Neuronal stem cell (in vitro differentiated cells): ENCODE measurements around the gene STARD13. TPM values are rescaled to one million over a fixed set of nuclear protein-coding genes. Genes with fewer than 3 reads are reported as not detected.
A peak's percentile ranks its signal among the peaks of the same experiment; 100 is the strongest.

Source experiments
- DNase-seq: peaks from one replicate; pipeline ENCODE4 v3.0.0-alpha.2; 2013; ENCODE audit warnings: low spot score
- H2AFZ ChIP-seq: one replicate; pipeline ENCODE4 v1.6.1; 2013; ENCODE audit warnings: mild to moderate bottlenecking, low read length, inconsistent platforms
- H2AK5ac ChIP-seq: 2 replicates; pipeline ENCODE4 v1.6.1; 2013; ENCODE audit warnings: low read depth, mild to moderate bottlenecking, inconsistent platforms, low read length, moderate library complexity, mixed read lengths
- H2BK120ac ChIP-seq: 2 replicates; pipeline ENCODE4 v1.6.1; 2013; ENCODE audit warnings: low read depth, mild to moderate bottlenecking, inconsistent platforms, low read length, moderate library complexity, mixed read lengths
- H2BK12ac ChIP-seq: one replicate; pipeline ENCODE4 v1.6.1; 2013; ENCODE audit warnings: low read length, inconsistent platforms
- H2BK15ac ChIP-seq: 2 replicates; pipeline ENCODE4 v1.6.1; 2013; ENCODE audit warnings: mild to moderate bottlenecking, low read length, inconsistent platforms, mixed read lengths
- H2BK5ac ChIP-seq: one replicate; pipeline ENCODE4 v1.6.1; 2013; ENCODE audit warnings: inconsistent platforms, mild to moderate bottlenecking, low read length, moderate library complexity
- H3K14ac ChIP-seq: one replicate; pipeline ENCODE4 v1.6.1; 2013; ENCODE audit warnings: low read length, inconsistent platforms
- H3K18ac ChIP-seq: 2 replicates; pipeline ENCODE4 v1.6.1; 2013; ENCODE audit warnings: low read length, inconsistent platforms
- H3K23ac ChIP-seq: 2 replicates; pipeline ENCODE4 v1.6.1; 2013; ENCODE audit warnings: low read depth, mild to moderate bottlenecking, mixed read lengths, low read length, inconsistent platforms; ENCODE audit not compliant: poor library complexity
- H3K27ac ChIP-seq: replicated peaks from 3 replicates; pipeline ENCODE4 v1.5.1; 2013; ENCODE audit warnings: low read length, inconsistent platforms
- H3K27me3 ChIP-seq, 3 experiments: 2 replicates each; pipeline ENCODE4 v1.6.1; 2013; ENCODE audit warnings: low read length in 3 of 3, mild to moderate bottlenecking in 2 of 3, inconsistent platforms in 1 of 3, low read depth in 1 of 3, mixed read lengths in 1 of 3, moderate library complexity in 1 of 3; ENCODE audit not compliant: control insufficient read depth in 3 of 3, insufficient read depth in 3 of 3
- H3K36me3 ChIP-seq, 2 donors: replicated peaks in 1 of 2; 2 replicates each; pipeline ENCODE4 v1.6.1; 2013; ENCODE audit warnings: low read length in 2 of 2; ENCODE audit not compliant: control insufficient read depth in 2 of 2, insufficient read depth in 2 of 2
- H3K4ac ChIP-seq: 2 replicates; pipeline ENCODE4 v1.6.1; 2013; ENCODE audit warnings: inconsistent platforms, mild to moderate bottlenecking, low read length, moderate library complexity
- H3K4me1 ChIP-seq, 2 donors: 1 replicate in 1 of 2; 2 replicates in 1 of 2; pipeline ENCODE4 v1.6.1; 2013; ENCODE audit warnings: low read length in 2 of 2, low read depth in 1 of 2; ENCODE audit not compliant: control insufficient read depth in 2 of 2, insufficient read depth in 1 of 2
- H3K4me2 ChIP-seq: one replicate; pipeline ENCODE4 v1.6.1; 2013; ENCODE audit warnings: mild to moderate bottlenecking, low read length, inconsistent platforms; ENCODE audit not compliant: insufficient read depth, poor library complexity, severe bottlenecking
- H3K4me3 ChIP-seq, 2 donors: 2 replicates each; pipeline ENCODE4 v1.5.1; 2013; ENCODE audit warnings: low read length in 2 of 2, mild to moderate bottlenecking in 2 of 2, inconsistent platforms in 1 of 2, moderate library complexity in 1 of 2
- H3K79me1 ChIP-seq: one replicate; pipeline ENCODE4 v1.6.1; 2013; ENCODE audit warnings: low read depth, mild to moderate bottlenecking, inconsistent platforms, low read length, moderate library complexity
- H3K9ac ChIP-seq: one replicate; pipeline ENCODE4 v1.6.1; 2013; ENCODE audit warnings: mild to moderate bottlenecking, low read depth, low read length, inconsistent platforms; ENCODE audit not compliant: poor library complexity
- H3K9me3 ChIP-seq, 2 donors: replicated peaks in 1 of 2; 2 replicates each; pipeline versions ENCODE3 to v1.6.1; 2013; ENCODE audit warnings: low read length in 2 of 2, mild to moderate bottlenecking in 2 of 2, inconsistent platforms in 1 of 2, low read depth in 1 of 2, mixed read lengths in 1 of 2, moderate library complexity in 1 of 2; ENCODE audit not compliant: control insufficient read depth in 2 of 2, insufficient read depth in 1 of 2
- H4K8ac ChIP-seq: one replicate; pipeline ENCODE4 v1.6.1; 2013; ENCODE audit warnings: low read depth, mild to moderate bottlenecking, inconsistent platforms, low read length, moderate library complexity
- H4K91ac ChIP-seq: one replicate; pipeline ENCODE4 v1.6.1; 2013; ENCODE audit warnings: low read length, low read depth, mild to moderate bottlenecking, inconsistent platforms; ENCODE audit not compliant: poor library complexity
- WGBS, 2 donors: extraction: QIAGEN DNeasy Blood & Tissue Kit; methylation state at CpG; one replicate each; pipeline ENCODE4 v1.1.7; 2013; ENCODE audit warnings: missing lambda C conversion rate in 2 of 2, mixed read lengths in 1 of 2; ENCODE audit not compliant: insufficient read length in 2 of 2, insufficient replicate concordance in 1 of 2; ENCODE audit errors: extremely low coverage in 2 of 2; 5-methylcytosine and 5-hydroxymethylcytosine counted together
- polyA plus RNA-seq, 2 experiments: library from polyadenylated mRNA; stranded (reverse); fragments of 200-250 nt; gene quantifications; one replicate each; pipeline ENCODE4 v1.2.3, GENCODE V29; 2013

The STARD13 gene
- 1.4 TPM for polyA plus RNA-seq (2013, experiment 1 of 2)
- polyA plus RNA-seq (2013, experiment 2 of 2) = 1.4 TPM

DNA sequence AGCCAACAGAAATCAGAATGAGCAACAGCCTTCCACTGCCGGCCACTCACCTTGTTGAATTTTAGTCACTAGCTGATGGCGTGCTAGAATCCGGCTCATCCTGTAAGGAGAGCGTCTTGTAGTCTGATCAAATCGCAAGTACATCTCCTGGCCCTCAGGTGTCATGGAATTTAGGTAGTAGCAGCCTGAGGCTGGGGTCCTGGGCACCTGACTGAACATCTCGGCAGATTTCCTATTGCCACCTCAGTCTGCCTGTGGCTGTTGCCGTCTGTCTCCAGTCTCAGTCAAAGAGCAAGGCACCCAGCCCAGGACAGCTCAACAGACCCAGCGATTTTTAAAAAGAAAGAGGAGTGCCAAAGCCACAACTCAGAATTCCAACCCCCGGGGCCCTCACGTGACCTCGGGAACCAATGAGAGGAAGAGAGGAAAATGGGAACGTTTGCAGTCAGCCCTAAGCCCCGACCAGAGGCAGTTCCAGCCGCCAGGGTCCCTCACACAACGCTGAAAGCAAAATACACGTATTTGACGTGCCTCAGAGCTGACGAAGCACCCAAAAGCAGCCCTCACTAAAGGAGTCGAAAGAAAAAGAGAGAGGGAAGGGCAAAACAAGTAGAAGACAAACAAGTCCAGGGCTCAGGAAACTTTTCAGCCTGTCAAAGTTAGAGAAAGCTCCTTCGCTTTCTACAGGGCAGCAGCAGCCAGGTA, at the start of gene STARD13:
Gene STARD13 (minus strand): TSS at position 336 of the 705 bp plus-strand sequence. CDS start 117 bp downstream, at position 219.
- no CpG with 5 or more reads among the region's 20 CpGs for WGBS, 2 donors
- Histone ChIP-seq H3K36me3 (no peaks in the 10 kb centered on the region), H3K27me3 (no peaks in the 10 kb centered on the region), H2BK5ac (no peak within 1 kb of the TSS), H3K23ac (no peak within 1 kb of the TSS), H3K4me3 (peak within 1 kb of the TSS; percentile 56 to 69), H2AFZ (peak within 1 kb of the TSS; percentile 93), H2BK12ac (no peak within 1 kb of the TSS), H3K9me3 (no peaks in the 10 kb centered on the region), H3K4ac (no peak within 1 kb of the TSS), H2BK120ac (no peak within 1 kb of the TSS), H4K91ac (no peak within 1 kb of the TSS), H3K4me1 (peaks cover 2% of the 10 kb centered on the region in 2 donors), H3K27ac (peak within 1 kb of the TSS; percentile 52), H3K14ac (no peak within 1 kb of the TSS), H3K9ac (no peak within 1 kb of the TSS), H2AK5ac (no peak within 1 kb of the TSS), H3K18ac (peak within 1 kb of the TSS; percentile 31), H3K4me2 (peak within 1 kb of the TSS; percentile 84), H2BK15ac (no peak within 1 kb of the TSS), H4K8ac (no peak within 1 kb of the TSS), H3K79me1 (no peaks in the 10 kb centered on the region)
- peak; percentile 78 for DNase-seq

DNA sequence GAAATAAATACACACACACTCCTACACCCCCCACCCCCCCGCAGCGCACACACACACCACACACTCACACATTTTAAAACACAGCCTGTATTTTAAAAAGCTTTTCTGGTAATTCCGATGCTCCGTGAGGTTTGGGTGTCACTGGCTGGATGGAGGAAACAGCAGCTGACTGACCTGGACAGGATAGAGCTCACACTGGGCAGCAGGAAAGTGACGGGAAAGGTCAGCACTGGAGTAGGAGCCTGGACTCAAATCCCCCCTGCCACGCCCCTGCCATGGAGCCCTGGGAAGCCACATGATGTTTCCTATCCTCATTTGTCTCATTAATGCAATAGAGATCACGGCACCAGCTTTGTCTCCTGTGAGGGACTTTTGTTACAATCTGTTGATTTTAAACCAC, 49.3 kb upstream of the STARD13 start:
- no peaks in the 10 kb centered on the region for H3K36me3 ChIP-seq
- no peak overlapping the region for H2AK5ac ChIP-seq
- no CpG with 5 or more reads among the region's 7 CpGs for WGBS, 2 donors
- no peak overlapping the region for H3K9ac ChIP-seq
- H3K4ac ChIP-seq = no peak overlapping the region
- H2BK120ac ChIP-seq = no peak overlapping the region
- H2BK15ac ChIP-seq = no peak overlapping the region
- peaks cover 0 to 2% of the 10 kb centered on the region in 2 donors for H3K4me1 ChIP-seq
- H3K9me3 ChIP-seq = no peaks in the 10 kb centered on the region
- no peak overlapping the region for H2AFZ ChIP-seq
- H3K79me1 ChIP-seq = no peaks in the 10 kb centered on the region
- H4K91ac ChIP-seq = no peak overlapping the region
- no peak for DNase-seq
- no peak overlapping the region for H3K23ac ChIP-seq
- H3K27me3 ChIP-seq = no peaks in the 10 kb centered on the region
- H3K4me3 ChIP-seq = no peak overlapping the region
- no peak overlapping the region for H4K8ac ChIP-seq
- no peak overlapping the region for H3K27ac ChIP-seq
- no peak overlapping the region for H3K14ac ChIP-seq
- H2BK5ac ChIP-seq = no peak overlapping the region
- no peak overlapping the region for H2BK12ac ChIP-seq
- no peak overlapping the region for H3K18ac ChIP-seq
- no peak overlapping the region for H3K4me2 ChIP-seq

DNA sequence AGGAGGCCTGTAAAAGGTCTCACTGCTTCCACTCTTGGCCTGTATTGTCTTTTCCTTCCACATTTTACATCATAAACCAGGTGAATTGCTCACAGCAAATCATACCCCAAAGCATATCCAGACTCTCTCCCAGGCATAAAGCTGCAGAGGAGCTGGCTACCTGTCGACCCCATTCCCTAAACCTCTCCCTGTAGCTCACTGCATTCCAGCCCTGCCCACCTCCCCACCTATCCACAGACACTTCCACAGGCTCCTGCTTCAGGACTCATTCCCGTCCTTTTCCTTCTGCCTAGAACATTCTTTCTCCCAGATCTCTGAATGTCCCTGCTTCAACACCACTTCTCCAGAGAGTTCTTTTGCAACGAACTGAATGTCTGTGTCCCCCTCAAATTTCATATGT, 46.4 kb upstream of the STARD13 start:
- Histone ChIP-seq H4K8ac (no peak overlapping the region), H3K9ac (no peak overlapping the region), H3K4me2 (no peak overlapping the region), H2AFZ (no peak overlapping the region), H2BK12ac (no peak overlapping the region), H2BK5ac (no peak overlapping the region), H3K23ac (no peak overlapping the region), H3K18ac (no peak overlapping the region), H3K14ac (no peak overlapping the region), H2BK15ac (no peak overlapping the region), H3K27me3 (no peaks in the 10 kb centered on the region), H3K4me3 (no peak overlapping the region), H4K91ac (no peak overlapping the region), H3K4me1 (peaks cover 2% of the 10 kb centered on the region in 2 donors), H3K27ac (no peak overlapping the region), H2BK120ac (no peak overlapping the region), H3K79me1 (no peaks in the 10 kb centered on the region), H3K4ac (no peak overlapping the region), H3K9me3 (no peaks in the 10 kb centered on the region), H3K36me3 (no peaks in the 10 kb centered on the region), H2AK5ac (no peak overlapping the region)
- DNase-seq = no peak
- no CpG with 5 or more reads among the region's 3 CpGs for WGBS, 2 donors

GRCh38 chr13:33330483-33330882, 44.9 kb upstream of the STARD13 start:
- H3K18ac ChIP-seq = no peak overlapping the region
- H2AFZ ChIP-seq = no peak overlapping the region
- no peak overlapping the region for H3K4me2 ChIP-seq
- no peaks in the 10 kb centered on the region for H3K9me3 ChIP-seq
- H2BK5ac ChIP-seq = no peak overlapping the region
- no peak overlapping the region for H3K23ac ChIP-seq
- no peaks in the 10 kb centered on the region for H3K79me1 ChIP-seq
- H3K14ac ChIP-seq = no peak overlapping the region
- H3K4me3 ChIP-seq = no peak overlapping the region
- no peak overlapping the region for H4K8ac ChIP-seq
- no peak overlapping the region for H2AK5ac ChIP-seq
- WGBS, 2 donors = no CpG with 5 or more reads among the region's 6 CpGs
- no peak overlapping the region for H2BK15ac ChIP-seq
- no peak overlapping the region for H2BK120ac ChIP-seq
- H2BK12ac ChIP-seq = no peak overlapping the region
- no peak overlapping the region for H4K91ac ChIP-seq
- no peak for DNase-seq
- H3K27me3 ChIP-seq = no peaks in the 10 kb centered on the region
- no peak overlapping the region for H3K9ac ChIP-seq
- no peak overlapping the region for H3K4ac ChIP-seq
- no peak overlapping the region for H3K27ac ChIP-seq
- no peaks in the 10 kb centered on the region for H3K36me3 ChIP-seq
- peaks cover 2% of the 10 kb centered on the region in 2 donors for H3K4me1 ChIP-seq
